Endothelial cell (in vitro differentiated cells): ENCODE measurements around the gene RRAGB. TPM values are rescaled to one million over a fixed set of nuclear protein-coding genes. Genes with fewer than 3 reads are reported as not detected.
"Not testable (repeated sequence)": the region's sequence is repeated elsewhere in the genome, so short reads cannot be mapped to it uniquely, and the experiment has no call there.

Experiments
- DNase-seq: peaks from one replicate; pipeline ENCODE4 v3.0.0; 2021; ENCODE audit warnings: low spot score
- H3K27ac Mint-ChIP-seq: one replicate; pipeline ENCODE4 v1.8.0; 2021; ENCODE audit warnings: mixed read lengths, inconsistent platforms; ENCODE audit not compliant: unreplicated experiment
- H3K27me3 Mint-ChIP-seq: one replicate; pipeline ENCODE4 v1.8.0; 2021; ENCODE audit warnings: mild to moderate bottlenecking, moderate library complexity, mixed read lengths, inconsistent platforms; ENCODE audit not compliant: unreplicated experiment
- H3K36me3 Mint-ChIP-seq: one replicate; pipeline ENCODE4 v1.8.0; 2021; ENCODE audit warnings: mild to moderate bottlenecking, low read depth, mixed read lengths, inconsistent platforms; ENCODE audit not compliant: unreplicated experiment
- H3K4me1 Mint-ChIP-seq: one replicate; pipeline ENCODE4 v1.8.0; 2021; ENCODE audit warnings: mild to moderate bottlenecking, mixed read lengths, inconsistent platforms; ENCODE audit not compliant: unreplicated experiment
- H3K4me3 Mint-ChIP-seq: one replicate; pipeline ENCODE4 v1.8.0; 2021; ENCODE audit warnings: mild to moderate bottlenecking, mixed read lengths, inconsistent platforms; ENCODE audit not compliant: unreplicated experiment
- H3K9me3 Mint-ChIP-seq: one replicate; pipeline ENCODE4 v1.8.0; 2021; ENCODE audit warnings: mixed read lengths, inconsistent platforms; ENCODE audit not compliant: unreplicated experiment
- CTCF ChIP-seq: fragments of 200-600 bp; sonication (generic); IDR thresholded peaks from one replicate; pipeline ENCODE4 v1.5.0; 2021; ENCODE audit warnings: antibody characterized with exemption; ENCODE audit not compliant: unreplicated experiment
- total RNA-seq: library from RNA; stranded (reverse); fragmentation: NEBNext Ultra II Directional; extraction: Animal tissue kit (Norgen Biotek cat#: 25700); gene quantifications from one replicate; pipeline ENCODE4 v1.2.1, GENCODE V29; 2021; ENCODE audit not compliant: unreplicated experiment

RRAGB gene
- total RNA-seq, 1 donor from 2014 or later = 13.4 TPM

- TF ChIP-seq CTCF = no peak
- Mint-ChIP-seq H3K36me3 (peaks cover 30% of the 10 kb centered on the region), H3K27me3 (no peaks in the 10 kb centered on the region), H3K9me3 (no peaks in the 10 kb centered on the region), H3K27ac (no peak overlapping the region), H3K4me3 (no peak overlapping the region), H3K4me1 (no peaks in the 10 kb centered on the region)
- DNase-seq = no peak
Measured at GRCh38 chrX:55742649-55743048, 25.1 kb downstream of the RRAGB start.

- not testable (repeated sequence) for H3K9me3 Mint-ChIP-seq, H3K27me3 Mint-ChIP-seq, H3K4me3 Mint-ChIP-seq, H3K4me1 Mint-ChIP-seq, H3K27ac Mint-ChIP-seq, DNase-seq
- H3K36me3 Mint-ChIP-seq = peaks cover 16% of the 10 kb centered on the region
Measured at GRCh38 chrX:55748463-55748862, 30.9 kb downstream of the RRAGB start.

GRCh38 chrX:55750256-55750655, 32.7 kb downstream of the RRAGB start:
- Mint-ChIP-seq H3K9me3 (no peaks in the 10 kb centered on the region), H3K36me3 (peaks cover 11% of the 10 kb centered on the region), H3K27me3 (peaks cover 2% of the 10 kb centered on the region), H3K4me1 (no peaks in the 10 kb centered on the region), H3K4me3 (no peak overlapping the region), H3K27ac (no peak overlapping the region)
- TF ChIP-seq CTCF = no peak
- DNase-seq = no peak

- Mint-ChIP-seq H3K4me3 (no peak overlapping the region), H3K9me3 (no peaks in the 10 kb centered on the region), H3K27ac (no peak overlapping the region), H3K4me1 (no peaks in the 10 kb centered on the region), H3K36me3 (peaks cover 5% of the 10 kb centered on the region), H3K27me3 (peaks cover 2% of the 10 kb centered on the region)
- TF ChIP-seq CTCF = no peak
- DNase-seq = no peak
Measured at GRCh38 chrX:55754861-55755294, 37.3 kb downstream of the RRAGB start.

- H3K9me3 Mint-ChIP-seq = no peaks in the 10 kb centered on the region
- H3K4me1 Mint-ChIP-seq = no peaks in the 10 kb centered on the region
- no peak for TF ChIP-seq CTCF
- no peaks in the 10 kb centered on the region for H3K27me3 Mint-ChIP-seq
- no peak for DNase-seq
- no peak overlapping the region for H3K27ac Mint-ChIP-seq
- H3K4me3 Mint-ChIP-seq = no peak overlapping the region
- peaks cover 9% of the 10 kb centered on the region for H3K36me3 Mint-ChIP-seq
Measured at GRCh38 chrX:55758033-55758432, 40.5 kb downstream of the RRAGB start.

- Mint-ChIP-seq H3K4me1 (no peaks in the 10 kb centered on the region), H3K4me3 (no peak overlapping the region), H3K9me3 (no peaks in the 10 kb centered on the region), H3K27ac (no peak overlapping the region), H3K36me3 (peaks cover 9% of the 10 kb centered on the region), H3K27me3 (no peaks in the 10 kb centered on the region)
- DNase-seq = no peak
- TF ChIP-seq CTCF = no peak
Measured at GRCh38 chrX:55759478-55759877, 41.9 kb downstream of the RRAGB start.
